ENCODE measurements around the gene SND1.
"Not testable (repeated sequence)": the region's sequence is repeated elsewhere in the genome, so short reads cannot be mapped to it uniquely, and the experiment has no call there.

Gene SND1

GRCh38 chr7:127652333-127653248, 597 bp downstream of the SND1 start:
- no peak for DNase-seq (ENCODE audit: low spot score)

GRCh38 chr7:127653396-127653795, 1.4 kb downstream of the SND1 start:
- no peak for DNase-seq (ENCODE audit: low spot score)

- no peak for DNase-seq (ENCODE audit: low spot score)
These were observed 2.7 kb downstream of the SND1 start for GRCh38 chr7:127654404-127655394.

GRCh38 chr7:127655720-127656119, 3.7 kb downstream of the SND1 start:
- no peak for DNase-seq (ENCODE audit: low spot score)

GRCh38 chr7:127657500-127657899, 5.5 kb downstream of the SND1 start:
- no peak for DNase-seq (ENCODE audit: low spot score)

GRCh38 chr7:127658970-127659630, 7.1 kb downstream of the SND1 start:
- DNase-seq (ENCODE audit: low spot score), result no peak

- DNase-seq (ENCODE audit: low spot score), result peak; percentile 74
These were observed 13.9 kb downstream of the SND1 start for GRCh38 chr7:127665922-127666321.

GRCh38 chr7:127666602-127667001, 14.6 kb downstream of the SND1 start:
- no peak for DNase-seq (ENCODE audit: low spot score)

GRCh38 chr7:127667017-127667670, 15.2 kb downstream of the SND1 start:
- DNase-seq (ENCODE audit: low spot score), result no peak

- DNase-seq (ENCODE audit: low spot score), result no peak
These were observed 16.0 kb downstream of the SND1 start for GRCh38 chr7:127667759-127668530.

- DNase-seq (ENCODE audit: low spot score), result no peak
These were observed 19.3 kb downstream of the SND1 start for GRCh38 chr7:127671341-127671740.

GRCh38 chr7:127673902-127674301, 21.9 kb downstream of the SND1 start:
- DNase-seq (ENCODE audit: low spot score), result no peak

GRCh38 chr7:127674361-127674760, 22.4 kb downstream of the SND1 start:
- DNase-seq (ENCODE audit: low spot score), result no peak

GRCh38 chr7:127674923-127675322, 22.9 kb downstream of the SND1 start:
- not testable (repeated sequence) for DNase-seq (ENCODE audit: low spot score)

GRCh38 chr7:127675721-127676120, 23.7 kb downstream of the SND1 start:
- DNase-seq (ENCODE audit: low spot score), result no peak

GRCh38 chr7:127677433-127678230, 25.6 kb downstream of the SND1 start:
- DNase-seq (ENCODE audit: low spot score), result no peak

GRCh38 chr7:127678337-127678736, 26.3 kb downstream of the SND1 start:
- no peak for DNase-seq (ENCODE audit: low spot score)

- no peak for DNase-seq (ENCODE audit: low spot score)
These were observed 27.0 kb downstream of the SND1 start for GRCh38 chr7:127678947-127679346.

- no peak for DNase-seq (ENCODE audit: low spot score)
These were observed 29.0 kb downstream of the SND1 start for GRCh38 chr7:127680983-127681382.

- no peak for DNase-seq (ENCODE audit: low spot score)
These were observed 30.1 kb downstream of the SND1 start for GRCh38 chr7:127682140-127682539.
